Ovary (tissue), 3 donors: ENCODE results near the gene FOXO6.

Experiments used
- POLR2A ChIP-seq: fragments of 450-650 bp; IDR thresholded peaks from one replicate; pipeline ENCODE4 v1.6.1; 2017; ENCODE audit warnings: antibody characterized with exemption, mild to moderate bottlenecking, moderate library complexity
- TF ChIP-seq, protein P1 (sequence below), 3 donors: fragments of 450-650 bp in 2 of 3; fragments of 200-600 bp in 1 of 3; IDR thresholded peaks; one replicate each; pipeline versions ENCODE4 v1.5.1 to v1.8.0; 2016 to 2022; ENCODE audit warnings: antibody characterized with exemption in 3 of 3, mild to moderate bottlenecking in 1 of 3
- donor health status: DM: no; HTN: no; CAD: no.

- TF ChIP-seq POLR2A: no peak
- TF ChIP-seq, protein P1, sequence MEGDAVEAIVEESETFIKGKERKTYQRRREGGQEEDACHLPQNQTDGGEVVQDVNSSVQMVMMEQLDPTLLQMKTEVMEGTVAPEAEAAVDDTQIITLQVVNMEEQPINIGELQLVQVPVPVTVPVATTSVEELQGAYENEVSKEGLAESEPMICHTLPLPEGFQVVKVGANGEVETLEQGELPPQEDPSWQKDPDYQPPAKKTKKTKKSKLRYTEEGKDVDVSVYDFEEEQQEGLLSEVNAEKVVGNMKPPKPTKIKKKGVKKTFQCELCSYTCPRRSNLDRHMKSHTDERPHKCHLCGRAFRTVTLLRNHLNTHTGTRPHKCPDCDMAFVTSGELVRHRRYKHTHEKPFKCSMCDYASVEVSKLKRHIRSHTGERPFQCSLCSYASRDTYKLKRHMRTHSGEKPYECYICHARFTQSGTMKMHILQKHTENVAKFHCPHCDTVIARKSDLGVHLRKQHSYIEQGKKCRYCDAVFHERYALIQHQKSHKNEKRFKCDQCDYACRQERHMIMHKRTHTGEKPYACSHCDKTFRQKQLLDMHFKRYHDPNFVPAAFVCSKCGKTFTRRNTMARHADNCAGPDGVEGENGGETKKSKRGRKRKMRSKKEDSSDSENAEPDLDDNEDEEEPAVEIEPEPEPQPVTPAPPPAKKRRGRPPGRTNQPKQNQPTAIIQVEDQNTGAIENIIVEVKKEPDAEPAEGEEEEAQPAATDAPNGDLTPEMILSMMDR (IDR thresholded peaks at IDR 0.05): no peak
Measured at GRCh38 chr1:41358131-41359021, 2.9 kb upstream of the FOXO6 start.
